HepG2 (cell line): ENCODE measurements around the gene ITGB2. TPM values are rescaled to one million over a fixed set of nuclear protein-coding genes. Genes with fewer than 3 reads are reported as not detected.
A peak's percentile ranks its signal among the peaks of the same experiment; 100 is the strongest.

Experiments
- ATAC-seq: fragments of 200-7000 bp; cut with Tn5 transposase; 3 replicates; pipeline ENCODE4 v1.9.1; 2020; ENCODE audit warnings: mild to moderate bottlenecking, moderate library complexity
- BruUV-seq: library from RNA; stranded (reverse); fragments of 400-500 nt; replicated peaks from 2 replicates; lab custom pipeline; 2021; lab: Mats Ljungman, UMichigan
- CTCF ChIA-PET: fragments of 300-600 bp; formaldehyde crosslinking; extraction: SDS; loops from one replicate; lab custom pipeline; 2021; ENCODE audit warnings: low total read pairs, inconsistent platforms, low intra/inter-chr PET ratio; lab: Yijun Ruan, JAX
- POLR2A ChIA-PET: fragments of 350-600 bp; sonication (Branson Sonifier 250); formaldehyde crosslinking; loops from one replicate; lab custom pipeline; 2020; ENCODE audit warnings: antibody characterized with exemption, inconsistent platforms; lab: Yijun Ruan, JAX
- DNase-seq: peaks from one replicate; pipeline ENCODE4 v3.0.0-alpha.2; 2015; ENCODE audit warnings: low spot score
- FAIRE-seq: peaks from 3 replicates; lab custom pipeline; 2011; peaks lifted over from hg19 to GRCh38; lab: Jason Lieb, UNC
- H2AFZ ChIP-seq: one replicate; pipeline ENCODE4 v1.6.1; 2011; ENCODE audit warnings: low read length, inconsistent platforms
- H3K27ac ChIP-seq: fragments of 300-600 bp; 3 replicates; pipeline ENCODE4 v1.8.0; 2011; ENCODE audit warnings: mixed run types, mild to moderate bottlenecking, mixed read lengths, low read length, inconsistent platforms; ENCODE audit not compliant: insufficient read depth; ENCODE audit errors: extremely low read length
- H3K27me3 ChIP-seq, 2 experiments: fragments of 200-600 bp in 1 of 2; 2 replicates in 1 of 2; 3 replicates in 1 of 2; pipeline versions ENCODE4 v1.6.0 to v1.8.0; 2011; ENCODE audit warnings: low read length in 2 of 2, mild to moderate bottlenecking in 2 of 2, moderate library complexity in 2 of 2, inconsistent platforms in 1 of 2; ENCODE audit not compliant: insufficient read depth in 2 of 2, control insufficient read depth in 1 of 2
- H3K36me3 ChIP-seq, 2 experiments: fragments of 200-600 bp in 1 of 2; replicated peaks in 1 of 2; 2 replicates in 1 of 2; 3 replicates in 1 of 2; pipeline versions ENCODE4 v1.5.1 to v1.8.0; 2011; ENCODE audit warnings: low read length in 2 of 2, inconsistent platforms in 1 of 2; ENCODE audit not compliant: insufficient read depth in 2 of 2, control insufficient read depth in 1 of 2
- H3K4me1 ChIP-seq: 2 replicates; pipeline ENCODE4 v1.5.1; 2012; ENCODE audit warnings: low read length, inconsistent platforms; ENCODE audit not compliant: insufficient read depth
- H3K4me2 ChIP-seq: 2 replicates; pipeline ENCODE4 v1.6.0; 2011; ENCODE audit warnings: low read depth, low read length, inconsistent platforms
- H3K4me3 ChIP-seq, 3 experiments: fragments of 200-600 bp in 1 of 3; sonication (generic), shearing (Covaris generic) in 1 of 3; replicated peaks in 1 of 3; 2 replicates each; pipeline ENCODE4 v1.5.1; 2011 to 2016; ENCODE audit warnings: low read length in 3 of 3, inconsistent platforms in 2 of 3, low read depth in 2 of 3, mild to moderate bottlenecking in 2 of 3, control low read depth in 1 of 3, mixed read lengths in 1 of 3; ENCODE audit not compliant: insufficient read depth in 1 of 3
- H3K79me2 ChIP-seq: one replicate; pipeline ENCODE4 v1.6.1; 2011; ENCODE audit warnings: low read length, inconsistent platforms; ENCODE audit not compliant: insufficient read depth
- H3K9ac ChIP-seq: 2 replicates; pipeline ENCODE4 v1.6.0; 2011; ENCODE audit warnings: mild to moderate bottlenecking, low read depth, low read length, inconsistent platforms; ENCODE audit not compliant: insufficient read depth
- H3K9me3 ChIP-seq: 2 replicates; pipeline ENCODE4 v1.5.1; 2012; ENCODE audit warnings: mild to moderate bottlenecking, low read length
- H4K20me1 ChIP-seq: 2 replicates; pipeline ENCODE4 v1.6.0; 2011; ENCODE audit warnings: inconsistent platforms, mild to moderate bottlenecking, low read length, moderate library complexity; ENCODE audit not compliant: insufficient read depth
- AGO2 ChIP-seq: fragments of 200-400 bp; formaldehyde crosslinking; optimal IDR thresholded peaks from 2 replicates; pipeline ENCODE3; 2017; ENCODE audit warnings: mild to moderate bottlenecking, low read depth, low read length, moderate library complexity
- CERS6 ChIP-seq: sonication (generic); formaldehyde crosslinking; IDR thresholded peaks from 2 replicates; pipeline ENCODE4 v1.5.0; 2020; ENCODE audit warnings: missing genetic modification reagents
- CREB3 ChIP-seq: sonication (generic); formaldehyde crosslinking; IDR thresholded peaks from 2 replicates; pipeline ENCODE4 v1.5.0; 2020; ENCODE audit warnings: missing genetic modification reagents
- HCFC1 ChIP-seq: fragments of 150-350 bp; IDR thresholded peaks from 2 replicates; pipeline ENCODE4 v1.6.1; 2014; ENCODE audit warnings: low read depth, low read length
- HNRNPH1 ChIP-seq: fragments of 200-400 bp; formaldehyde crosslinking; optimal IDR thresholded peaks from 2 replicates; pipeline ENCODE3; 2017; ENCODE audit warnings: mild to moderate bottlenecking, low read depth, low read length
- PHF20 ChIP-seq: sonication (generic); formaldehyde crosslinking; IDR thresholded peaks from 2 replicates; pipeline ENCODE4 v1.5.0; 2020; ENCODE audit warnings: mild to moderate bottlenecking, missing genetic modification reagents
- ZBED4 ChIP-seq: sonication (generic); formaldehyde crosslinking; IDR thresholded peaks from 2 replicates; pipeline ENCODE4 v1.4.0; 2020; ENCODE audit warnings: missing genetic modification reagents, borderline replicate concordance
- ZBTB7B ChIP-seq: sonication (generic); formaldehyde crosslinking; IDR thresholded peaks from 2 replicates; pipeline ENCODE4 v1.4.0; 2020; ENCODE audit warnings: missing genetic modification reagents
- ZNF17 ChIP-seq: sonication (generic); formaldehyde crosslinking; IDR thresholded peaks from 2 replicates; pipeline ENCODE4 v1.5.0; 2020; ENCODE audit warnings: mild to moderate bottlenecking, missing genetic modification reagents
- ZNF510 ChIP-seq: sonication (generic); formaldehyde crosslinking; IDR thresholded peaks from 2 replicates; pipeline ENCODE4 v1.4.0; 2020; ENCODE audit warnings: low read depth, mild to moderate bottlenecking, missing genetic modification reagents
- ZSCAN22 ChIP-seq: sonication (generic); formaldehyde crosslinking; IDR thresholded peaks from 2 replicates; pipeline ENCODE4 v1.4.0; 2020; ENCODE audit warnings: mild to moderate bottlenecking, missing genetic modification reagents
- WGBS: methylation state at CpG from one replicate; pipeline ENCODE4 v1.1.6; 2017; ENCODE audit warnings: low lambda C conversion rate; 5-methylcytosine and 5-hydroxymethylcytosine counted together
- in situ Hi-C: cut with HindIII; loops from 2 replicates; pipeline ENCODE4 v1.10.0; 2017; ENCODE audit warnings: low pct_unique_long_range_greater_than_20kb; ENCODE audit not compliant: extremely low pct_ligation_motif_present
- intact Hi-C: fragments of 100-400 bp; cut with micrococcal nuclease; formaldehyde crosslinking; loops from one replicate; pipeline ENCODE4 v1.10.0; 2022; ENCODE audit not compliant: unreplicated experiment
- polyA plus RNA-seq, 8 experiments: library from polyadenylated mRNA; depleted of rRNA in 3 of 8; stranded (reverse) in 7 of 8; unstranded in 1 of 8; fragments of >200 nt; fragmentation: Illumina TruSeq in 4 of 8; extraction: Trizol in 4 of 8; gene quantifications; 2 replicates each; pipeline versions ENCODE4 v1.2.1 to v1.2.3, GENCODE V29; 2011 to 2016; ENCODE audit warnings: low read depth in 4 of 8, missing spikeins in 1 of 8, mixed read lengths in 1 of 8; ENCODE audit not compliant: insufficient read depth in 1 of 8
- total RNA-seq, 5 experiments: library from RNA; depleted of rRNA; stranded (reverse); fragments of >200 nt; fragmentation: Illumina TruSeq; extraction: Trizol; gene quantifications; 2 replicates each; pipeline ENCODE4 v1.2.3, GENCODE V29; 2016; ENCODE audit warnings: low read depth in 1 of 5

Gene ITGB2
- total and polyA plus RNA-seq, 2 of the 13 experiments (the other 11 are each of a cell fraction or from before 2014, with no cell fraction given) = 4.2 to 18.0 TPM

GRCh38 chr21:44959376-44960091 is 38.8 kb upstream of the ITGB2 start:
- FAIRE-seq (no peak), DNase-seq (no peak), ATAC-seq (no peak)
- in situ Hi-C loops (no loop called here), intact Hi-C loops (no loop called here)
- ChIA-PET CTCF (no interaction called here), POLR2A (no interaction called here)
- no TSS peak for BruUV-seq
- no peaks in the 10 kb centered on the region for H3K9me3 ChIP-seq
- H3K79me2 ChIP-seq = peaks cover 34% of the 10 kb centered on the region
- H4K20me1 ChIP-seq = peaks cover 5% of the 10 kb centered on the region; the same call in 1 of the 2 replicates
- H3K4me1 ChIP-seq = no peaks in the 10 kb centered on the region
- H2AFZ ChIP-seq = no peak overlapping the region
- no peak for TF ChIP-seq ZSCAN22
- peak; percentile 46 for TF ChIP-seq AGO2
- H3K4me3 ChIP-seq = no peak overlapping the region
- 100% methylated on average over 6 of the region's 26 CpGs for WGBS
- H3K27ac ChIP-seq = no peak overlapping the region
- H3K36me3 ChIP-seq = peaks cover 33 to 77% of the 10 kb centered on the region in 2 experiments
- no peak overlapping the region for H3K9ac ChIP-seq
- H3K4me2 ChIP-seq = no peak overlapping the region
- no peaks in the 10 kb centered on the region for H3K27me3 ChIP-seq

DNA sequence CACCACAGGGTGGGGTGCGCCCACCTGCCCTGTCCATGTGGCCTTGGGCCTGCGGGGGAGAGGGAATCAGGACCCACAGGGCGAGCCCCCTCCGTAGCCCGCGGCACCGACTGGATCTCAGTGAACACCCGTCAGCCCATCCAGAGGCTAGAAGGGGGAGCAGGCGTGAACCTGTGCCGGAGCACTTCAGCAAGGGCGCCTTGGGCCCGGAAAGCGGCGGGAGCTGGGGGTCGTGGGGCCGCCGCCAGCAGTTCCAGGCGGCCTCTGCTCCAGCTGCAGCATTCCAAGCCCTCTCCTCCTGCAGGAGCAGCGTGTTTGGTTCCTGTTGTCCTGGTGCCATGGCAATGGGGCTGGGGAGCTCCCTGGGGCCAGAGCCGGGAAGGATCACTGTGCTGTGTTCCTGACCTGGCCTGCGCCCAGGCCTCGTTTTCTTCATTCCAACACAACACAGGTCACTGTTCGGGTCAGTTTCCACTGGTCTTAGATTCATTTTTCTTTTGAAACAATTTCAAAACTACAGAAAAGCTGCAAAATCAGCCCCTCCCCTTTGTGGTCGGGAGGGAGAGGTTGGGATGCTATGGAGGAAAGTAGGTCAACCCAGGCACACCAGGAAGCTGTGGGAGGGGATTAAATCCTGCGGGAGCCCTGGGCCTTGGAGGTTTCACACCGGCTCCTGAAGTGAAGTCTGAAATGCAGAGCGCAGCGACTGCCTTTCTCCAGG is 37.9 kb upstream of the ITGB2 start:
- intact Hi-C loops = no loop called here
- Histone ChIP-seq H3K4me3 (no peak overlapping the region), H3K4me2 (no peak overlapping the region), H3K79me2 (peaks cover 37% of the 10 kb centered on the region), H3K4me1 (no peaks in the 10 kb centered on the region), H3K27me3 (no peaks in the 10 kb centered on the region), H3K9ac (no peak overlapping the region), H3K27ac (no peak overlapping the region), H2AFZ (no peak overlapping the region), H3K9me3 (no peaks in the 10 kb centered on the region), H4K20me1 (peaks cover 12% of the 10 kb centered on the region; the same call in 1 of the 2 replicates), H3K36me3 (peaks cover 34 to 81% of the 10 kb centered on the region in 2 experiments)
- in situ Hi-C loops = no loop called here
- POLR2A ChIA-PET = no interaction called here
- 96% methylated on average over 11 of the region's 28 CpGs for WGBS
- CTCF ChIA-PET = no interaction called here
- DNase-seq (no peak), FAIRE-seq (no peak), ATAC-seq (peak; percentile 22; the same call in 2 of the 3 replicates)
- BruUV-seq = no TSS peak
- TF ChIP-seq ZNF510 (CRISPR knock-in tag) (no peak), ZBTB7B (no peak), ZBED4 (CRISPR knock-in tag) (no peak), HCFC1 (no peak), CERS6 (CRISPR knock-in tag) (no peak), ZNF17 (CRISPR knock-in tag) (no peak), PHF20 (CRISPR knock-in tag) (no peak), HNRNPH1 (no peak), CREB3 (CRISPR knock-in tag) (no peak)
